ENCODE data around the gene SYN1.
A peak's percentile ranks its signal among the peaks of the same experiment; 100 is the strongest.
"Not testable (repeated sequence)": the region's sequence is repeated elsewhere in the genome, so short reads cannot be mapped to it uniquely, and the experiment has no call there.

SYN1 gene

GRCh38 chrX:47633689-47634590 is 14.3 kb upstream of the SYN1 start:
- no peak for DNase-seq

- no peak for DNase-seq
These were observed 13.0 kb upstream of the SYN1 start for GRCh38 chrX:47632666-47633065.

- no peak for DNase-seq
These were observed 12.0 kb upstream of the SYN1 start for GRCh38 chrX:47631676-47632075.

GRCh38 chrX:47629419-47630200 is 10.0 kb upstream of the SYN1 start, which contains the start of gene CFP:
TSS of gene CFP (minus strand) at chrX:47629930. CDS start at chrX:47629844, 86 bp downstream.
- DNase-seq, result no peak

GRCh38 chrX:47628982-47629381 is 9.3 kb upstream of the SYN1 start:
- no peak for DNase-seq

- DNase-seq, result no peak
These were observed 5.7 kb upstream of the SYN1 start for GRCh38 chrX:47625365-47625764.

- peak; percentile 87 for DNase-seq
These were observed 3.9 kb upstream of the SYN1 start for GRCh38 chrX:47623540-47624027.

- DNase-seq, result no peak
These were observed 2.2 kb upstream of the SYN1 start for GRCh38 chrX:47621851-47622250.

GRCh38 chrX:47620303-47620685 is 637 bp upstream of the SYN1 start:
- DNase-seq, result no peak

- DNase-seq, result no peak
These were observed 653 bp downstream of the SYN1 start for GRCh38 chrX:47618923-47619485.

- DNase-seq, result no peak
These were observed 5.0 kb downstream of the SYN1 start for GRCh38 chrX:47614618-47615017.

GRCh38 chrX:47613082-47613481 is 6.6 kb downstream of the SYN1 start:
- DNase-seq, result no peak

GRCh38 chrX:47612418-47612817 is 7.2 kb downstream of the SYN1 start:
- DNase-seq, result no peak

- no peak for DNase-seq
These were observed 7.7 kb downstream of the SYN1 start for GRCh38 chrX:47611926-47612325.

GRCh38 chrX:47611489-47611888 is 8.2 kb downstream of the SYN1 start:
- DNase-seq, result no peak

GRCh38 chrX:47610511-47610910 is 9.1 kb downstream of the SYN1 start:
- DNase-seq, result no peak

GRCh38 chrX:47608130-47608810 is 11.4 kb downstream of the SYN1 start:
- no peak for DNase-seq

- no peak for DNase-seq
These were observed 12.6 kb downstream of the SYN1 start for GRCh38 chrX:47607091-47607490.

GRCh38 chrX:47605024-47605423 is 14.6 kb downstream of the SYN1 start:
- DNase-seq, result no peak

- not testable (repeated sequence) for DNase-seq
These were observed 16.5 kb downstream of the SYN1 start for GRCh38 chrX:47603125-47603524.

GRCh38 chrX:47597222-47597621 is 22.4 kb downstream of the SYN1 start:
- DNase-seq, result no peak

GRCh38 chrX:47596256-47596655 is 23.4 kb downstream of the SYN1 start:
- no peak for DNase-seq

GRCh38 chrX:47595716-47596251 is 23.9 kb downstream of the SYN1 start:
- no peak for DNase-seq
